Sciatic nerve (tissue), 2 donors: ENCODE measurements around the gene PASK. TPM values are rescaled to one million over a fixed set of nuclear protein-coding genes. Genes with fewer than 3 reads are reported as not detected.

ENCODE experiments used
- ATAC-seq: fragments of 200-7000 bp; cut with Tn5 transposase; one replicate; pipeline ENCODE4 v1.9.1; 2020; ENCODE audit warnings: mild to moderate bottlenecking, moderate library complexity
- DNase-seq: peaks from one replicate; pipeline ENCODE4 v3.0.0-alpha.2; 2020; ENCODE audit warnings: low spot score
- intact Hi-C: fragments of 100-400 bp; cut with DNase I; formaldehyde crosslinking; loops from one replicate; pipeline ENCODE4 v1.14.2; 2022
- total RNA-seq: library from RNA; stranded (reverse); fragmentation: NEBNext Ultra II Directional; extraction: Animal tissue kit (Norgen Biotek cat#: 25700); gene quantifications from one replicate; pipeline ENCODE4 v1.2.1, GENCODE V29; 2021
- donor health status: DM: no; HTN: no; CAD: no.
- donor health status: DM: no; HTN: no; CAD: no.

Gene PASK
- total RNA-seq, 1 donor from 2014 or later = 7.0 TPM

GRCh38 chr2:241134711-241135110 is 14.6 kb downstream of the PASK start:
- DNase-seq = peak; percentile 57

GRCh38 chr2:241133436-241133820 is 15.8 kb downstream of the PASK start:
- DNase-seq (peak; percentile 36), ATAC-seq (no peak)
- intact Hi-C loops = no loop called here

More at GRCh38 chr2:241134711-241135110, 14.6 kb downstream of the PASK start:
- no peak for ATAC-seq
- intact Hi-C loops = no loop called here

- DNase-seq = peak; percentile 26
- intact Hi-C loops = no loop called here
- no peak for ATAC-seq
Measured at GRCh38 chr2:241132538-241133435, 16.5 kb downstream of the PASK start.

DNA sequence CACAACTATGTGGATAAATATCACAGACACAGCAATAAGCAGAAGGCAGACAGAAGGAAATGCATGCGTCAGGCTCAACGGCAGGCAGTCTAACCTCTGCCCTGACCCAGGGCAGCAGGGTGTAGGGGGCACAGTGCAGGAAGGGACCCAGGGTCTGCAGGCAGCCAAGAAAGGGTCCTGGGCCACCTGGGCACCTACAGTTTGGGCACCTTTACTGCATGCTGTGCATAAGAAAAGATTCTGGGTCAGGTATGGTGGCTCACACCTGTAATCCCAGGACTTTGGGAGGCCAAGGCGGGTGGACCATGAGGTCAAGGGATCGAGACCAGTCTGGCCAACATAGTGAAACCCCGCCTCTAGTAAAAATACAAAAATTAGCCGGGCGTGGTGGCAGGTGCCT is 17.7 kb downstream of the PASK start:
- intact Hi-C loops = no loop called here
- DNase-seq = peak; percentile 23

DNA sequence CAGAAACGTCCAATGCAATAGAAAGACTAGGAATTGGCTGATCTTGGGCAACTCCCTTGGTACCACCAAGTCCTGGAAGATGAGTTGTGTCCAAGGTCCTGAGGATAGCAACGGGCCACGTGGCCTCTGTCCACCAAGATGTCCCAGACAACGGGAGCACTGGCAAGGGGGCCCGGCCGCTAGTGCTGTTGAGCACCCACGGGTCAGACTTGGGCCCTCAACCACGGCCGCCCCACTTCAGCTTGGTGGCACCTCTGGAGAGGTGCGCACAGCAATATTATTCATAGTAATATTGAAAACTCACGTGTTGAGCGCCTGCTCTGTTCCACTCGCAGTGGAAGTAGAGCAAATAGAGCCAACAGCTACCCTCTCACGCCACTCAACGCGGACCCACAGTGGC is 19.0 kb downstream of the PASK start:
- DNase-seq (peak; percentile 35), ATAC-seq (no peak)
- intact Hi-C loops = no loop called here

More for the DNA sequence above, 17.7 kb downstream of the PASK start:
- no peak for ATAC-seq

- DNase-seq (peak; percentile 36), ATAC-seq (no peak)
- intact Hi-C loops = no loop called here
Measured at GRCh38 chr2:241129086-241129871, 20.0 kb downstream of the PASK start.

- intact Hi-C loops = no loop called here
- ATAC-seq = no peak
- DNase-seq = peak; percentile 23
Measured at GRCh38 chr2:241128266-241128665, 21.0 kb downstream of the PASK start.

GRCh38 chr2:241126771-241127202 is 22.5 kb downstream of the PASK start:
- ATAC-seq (no peak), DNase-seq (peak; percentile 38)
- intact Hi-C loops = no loop called here

DNA sequence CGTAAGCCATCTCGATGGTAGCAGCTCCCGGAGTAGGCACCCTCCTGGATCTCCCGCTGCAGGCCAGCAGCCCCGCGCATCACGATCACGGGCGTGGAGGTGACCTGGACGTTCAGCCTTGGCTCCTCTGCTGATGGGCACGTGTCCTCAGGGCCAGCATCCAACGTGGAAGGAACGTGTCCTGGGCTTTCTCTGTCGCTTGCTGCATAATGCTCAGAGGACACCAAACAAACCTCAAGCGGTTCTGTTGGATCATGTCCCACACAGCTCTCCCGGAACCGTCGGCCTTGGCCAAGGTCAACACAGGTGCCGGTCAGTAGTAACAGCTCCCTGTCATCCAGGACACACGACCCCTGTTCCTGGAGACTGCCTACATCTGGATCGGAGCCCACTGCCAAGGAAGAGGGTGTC is 23.1 kb downstream of the PASK start:
- DNase-seq (peak; percentile 37), ATAC-seq (no peak)
- intact Hi-C loops = no loop called here

GRCh38 chr2:241125626-241126025 is 23.6 kb downstream of the PASK start:
- ATAC-seq = no peak
- intact Hi-C loops = no loop called here
- DNase-seq = peak; percentile 42

DNA sequence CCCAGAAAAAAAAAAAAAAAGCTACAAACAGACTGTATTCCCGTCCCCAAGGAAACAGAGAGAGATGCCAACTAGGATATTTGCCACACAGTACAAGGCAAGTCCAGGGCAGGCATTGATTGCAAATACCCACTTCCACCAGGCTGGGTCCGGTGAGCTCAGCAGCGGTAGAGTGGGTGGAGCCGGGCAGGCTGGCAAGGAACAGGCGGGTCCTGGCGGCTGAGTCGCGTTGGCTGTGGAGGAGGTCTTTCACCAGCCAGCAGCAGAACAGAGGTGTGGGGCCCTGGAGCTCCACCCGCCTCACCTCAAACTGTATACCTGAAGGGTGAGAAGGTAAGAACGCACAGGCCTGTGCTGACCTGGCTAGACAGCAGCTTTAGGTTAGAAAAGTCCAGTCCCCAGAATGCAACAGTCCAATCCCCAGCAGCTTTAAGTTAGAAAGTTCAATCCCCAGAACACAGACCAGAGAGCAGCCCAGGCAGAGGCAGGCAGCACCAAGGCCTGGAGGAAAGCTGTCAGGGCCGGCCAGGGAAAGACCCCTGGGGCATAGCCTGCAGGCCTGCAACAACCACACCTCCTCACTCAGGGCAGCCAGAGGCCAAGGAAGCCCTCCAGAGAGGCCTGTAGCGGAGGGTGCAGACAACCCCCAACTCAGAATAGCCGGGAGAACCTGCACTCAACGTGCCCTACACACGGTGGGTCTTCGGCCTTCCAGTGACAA is 25.3 kb downstream of the PASK start:
- peak; percentile 52 for ATAC-seq
- intact Hi-C loops = no loop called here
- peak; percentile 56 for DNase-seq

DNA sequence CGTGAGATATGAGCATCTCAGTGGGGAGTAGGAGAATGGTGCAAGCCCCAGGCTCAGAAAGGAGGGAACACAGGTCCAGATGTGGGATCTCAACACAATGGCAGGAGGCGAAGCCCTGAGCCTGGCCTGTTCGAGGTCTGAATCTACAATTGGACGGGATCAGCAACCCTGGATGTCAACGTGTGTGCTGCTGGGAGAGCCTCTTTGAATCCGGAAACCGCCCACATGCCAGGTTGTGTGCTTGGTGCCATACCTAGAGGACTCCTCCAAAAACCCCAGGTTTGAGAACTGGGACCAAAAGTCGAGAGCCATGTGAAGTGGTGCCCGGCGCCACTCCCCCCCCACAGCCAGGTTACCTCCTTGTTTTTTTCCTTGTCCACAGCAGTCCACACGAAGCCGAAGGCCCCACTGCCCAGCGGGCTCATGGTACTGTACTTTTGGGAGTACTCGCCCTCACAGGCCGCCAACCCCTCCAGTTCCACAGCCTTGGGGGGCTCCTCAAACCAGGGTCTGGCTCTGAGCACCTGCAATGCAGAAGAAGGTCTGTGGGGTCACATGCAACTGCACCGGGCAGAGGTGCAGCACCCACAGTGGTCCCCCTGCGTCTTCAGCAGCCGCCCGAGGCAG is 26.8 kb downstream of the PASK start:
- peak; percentile 42 for DNase-seq
- intact Hi-C loops = no loop called here
- no peak for ATAC-seq

DNA sequence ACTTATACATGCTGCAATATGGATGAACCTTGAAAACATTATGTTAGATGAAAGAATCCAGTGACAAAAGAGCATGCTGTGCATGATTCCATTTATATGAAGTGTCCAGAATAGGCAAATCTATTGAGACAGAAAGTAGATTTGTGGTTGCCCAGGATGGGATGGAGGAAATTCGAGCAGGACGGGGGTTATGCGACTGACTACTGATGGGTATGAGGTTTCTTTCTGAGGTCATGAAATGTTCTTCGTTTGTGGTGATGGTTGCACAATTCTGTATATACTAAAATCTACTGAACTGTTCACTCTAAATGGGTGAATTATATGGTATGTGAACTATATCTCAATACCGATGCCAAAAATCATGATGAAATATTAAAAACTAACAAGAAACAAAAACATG is 28.3 kb downstream of the PASK start:
- intact Hi-C loops = no loop called here
- no peak for DNase-seq
- ATAC-seq = no peak

- intact Hi-C loops = no loop called here
- DNase-seq = no peak
- no peak for ATAC-seq
Measured at GRCh38 chr2:241120440-241120839, 28.8 kb downstream of the PASK start.

DNA sequence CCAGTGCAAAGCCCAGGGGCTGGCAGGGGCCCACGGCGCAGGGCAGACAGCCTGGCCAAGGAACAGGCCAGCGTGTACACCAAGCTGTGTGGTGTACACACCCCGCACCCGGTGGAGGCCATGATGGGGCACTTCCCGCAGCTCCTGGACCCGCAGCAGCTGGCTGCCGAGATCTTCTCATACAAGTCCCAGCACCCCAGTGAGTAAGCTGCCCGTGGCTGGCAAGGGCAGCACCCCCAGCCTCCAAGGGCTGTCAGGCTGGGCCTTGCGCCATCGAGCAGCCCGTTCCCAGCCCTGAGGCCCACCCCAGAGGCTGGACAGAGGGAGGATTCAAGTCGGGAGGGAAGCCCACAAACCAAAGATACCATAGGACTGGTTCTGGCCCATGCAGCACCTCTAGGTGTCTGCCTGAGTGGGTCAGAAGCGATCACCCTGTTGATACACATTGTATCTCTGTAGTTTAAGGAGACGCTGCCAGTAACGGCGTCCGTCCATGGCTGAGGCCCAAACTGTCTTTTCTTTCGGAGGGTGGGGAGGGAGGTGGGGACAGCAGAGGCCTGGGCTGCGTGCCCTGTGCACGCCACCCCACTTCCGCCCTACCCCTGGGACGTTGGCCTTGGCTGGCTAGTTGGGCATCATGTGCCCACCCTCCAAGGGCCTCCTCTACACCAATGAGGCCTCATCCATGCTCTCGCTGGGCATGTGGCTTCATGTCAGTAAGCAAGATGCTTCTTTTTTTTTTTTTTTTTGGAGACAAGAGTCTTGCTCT is 30.4 kb downstream of the PASK start:
- intact Hi-C loops = no loop called here
- peak; percentile 23 for DNase-seq
- ATAC-seq = no peak

- intact Hi-C loops = no loop called here
- ATAC-seq = no peak
- DNase-seq = no peak
Measured at GRCh38 chr2:241116606-241117560, 32.4 kb downstream of the PASK start.

GRCh38 chr2:241115361-241115760 is 33.9 kb downstream of the PASK start:
- ATAC-seq (no peak), DNase-seq (no peak)
- intact Hi-C loops = no loop called here
